ENCODE results near the gene KCP. TPM values are rescaled to one million over a fixed set of nuclear protein-coding genes. Genes with fewer than 3 reads are reported as not detected.
A peak's percentile ranks its signal among the peaks of the same experiment; 100 is the strongest.

The KCP gene
- total RNA-seq: 1 to 10 TPM; 2.1 to 6.1 TPM
- under 1 TPM in 1 of 2 donors, not detected in 1; 0.15 TPM for polyA plus RNA-seq
- long read RNA-seq, donor 1, partial matches to known transcripts: 1 of 4 reads
- long read RNA-seq, donor 1, other reads (novel, unspliced or antisense): 3 of 4 reads
- long read RNA-seq, donor 2, partial matches to known transcripts: 0 of 4 reads
- long read RNA-seq, donor 2, other reads (novel, unspliced or antisense): 4 of 4 reads

DNA sequence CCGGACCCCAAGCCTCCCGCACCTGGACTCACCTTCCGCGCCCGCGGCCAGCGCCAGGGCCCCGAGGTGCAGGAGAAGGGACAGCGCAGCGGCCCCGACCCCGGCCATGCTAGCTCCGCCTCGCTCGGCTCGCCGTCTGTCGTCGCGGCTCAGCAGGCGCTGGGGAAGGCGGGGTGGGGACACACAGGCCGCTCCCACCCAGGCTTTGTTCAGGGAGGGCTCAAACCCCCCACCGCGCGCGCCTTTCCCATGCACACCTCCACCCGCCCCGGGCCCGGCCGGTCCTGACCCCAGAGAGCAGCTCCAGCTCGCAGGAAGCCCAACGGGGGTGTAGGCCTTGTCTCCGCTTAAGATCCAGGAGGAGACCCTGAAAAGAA is at the start of gene KCP:
TSS of gene KCP (minus strand) at position 141 of the 377 bp plus-strand sequence. CDS start at position 108, 33 bp downstream.
- no peaks in the 10 kb centered on the region for H3K4me1 ChIP-seq (ENCODE audit: control insufficient read depth in 1 of 2, insufficient read depth in 2 of 2, low read length in 2 of 2)
- ATAC-seq (ENCODE audit: low FRiP score) (no peak), DNase-seq (peak in 1 of 2 donors; percentile 74)
- no peaks in the 10 kb centered on the region for H3K36me3 ChIP-seq (ENCODE audit: control insufficient read depth in 1 of 2, insufficient read depth in 2 of 2, low read length in 1 of 2)
- H3K27ac ChIP-seq (ENCODE audit: low read depth in 1 of 2, low read length in 2 of 2): no peak within 1 kb of the TSS
- intact Hi-C loops (cut with DNase I): no loop called here
- peak within 1 kb of the TSS in 1 of 2 donors; percentile 23 for H3K4me3 ChIP-seq (ENCODE audit: low read length in 2 of 2)
- 33 to 38% methylated on average over 31 to 34 of the region's 34 CpGs for WGBS, 2 donors
- H3K9me3 ChIP-seq (ENCODE audit: control insufficient read depth, low read length): no peaks in the 10 kb centered on the region
- no peaks in the 10 kb centered on the region for H3K27me3 ChIP-seq (ENCODE audit: control insufficient read depth in 1 of 2, insufficient read depth in 2 of 2, low read length in 1 of 2)

DNA sequence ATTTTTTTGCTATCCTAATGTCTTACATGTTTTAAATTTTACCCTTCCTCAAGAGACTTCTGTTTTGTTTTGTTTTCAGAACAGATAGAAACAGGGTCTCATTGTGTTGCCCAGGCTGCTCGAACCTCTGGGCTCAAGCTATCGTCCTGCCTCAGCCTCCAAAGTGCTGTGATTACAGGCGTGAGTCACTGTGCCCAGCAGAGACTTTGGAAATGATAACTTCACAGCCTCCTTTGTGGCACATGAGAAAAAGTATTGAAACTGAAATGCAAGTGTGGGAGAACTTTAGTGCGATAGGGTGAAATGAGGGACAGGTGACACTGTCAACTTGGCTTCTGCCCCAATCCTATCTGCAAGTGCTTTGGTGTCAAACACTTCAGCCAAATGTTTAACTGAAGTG is 48.8 kb upstream of the KCP start:
- WGBS, 2 donors: 90 to 95% methylated on average over 4 of the region's 4 CpGs
- intact Hi-C loops (cut with DNase I): no loop called here
- Histone ChIP-seq H3K4me3 (ENCODE audit: low read length in 2 of 2) (no peak overlapping the region), H3K27me3 (ENCODE audit: control insufficient read depth in 1 of 2, insufficient read depth in 2 of 2, low read length in 1 of 2) (no peaks in the 10 kb centered on the region), H3K9me3 (ENCODE audit: control insufficient read depth, low read length) (no peaks in the 10 kb centered on the region), H3K36me3 (ENCODE audit: control insufficient read depth in 1 of 2, insufficient read depth in 2 of 2, low read length in 1 of 2) (peaks cover 8% of the 10 kb centered on the region in 2 donors), H3K4me1 (ENCODE audit: control insufficient read depth in 1 of 2, insufficient read depth in 2 of 2, low read length in 2 of 2) (no peaks in the 10 kb centered on the region), H3K27ac (ENCODE audit: low read depth in 1 of 2, low read length in 2 of 2) (no peak overlapping the region)
- ATAC-seq (ENCODE audit: low FRiP score) (no peak), DNase-seq (no peak)

DNA sequence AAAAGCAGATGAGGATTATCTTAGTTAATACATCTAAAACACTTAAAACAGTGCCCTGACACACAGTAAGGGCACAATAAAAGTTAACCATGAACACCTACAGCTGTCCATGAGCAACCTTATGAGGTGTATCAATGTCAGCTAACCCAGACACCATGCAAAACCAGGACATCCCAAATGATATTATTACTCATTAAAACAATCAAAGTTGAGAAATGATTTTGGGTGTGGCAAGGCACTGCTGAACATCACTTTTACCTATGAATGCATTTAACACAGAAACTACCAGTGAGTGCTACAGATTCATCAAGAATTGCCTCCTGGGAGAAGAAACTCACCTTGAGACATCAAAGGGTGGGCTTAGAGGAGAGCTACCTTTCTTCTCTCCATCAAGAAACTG is 45.5 kb upstream of the KCP start:
- Histone ChIP-seq H3K4me1 (ENCODE audit: control insufficient read depth in 1 of 2, insufficient read depth in 2 of 2, low read length in 2 of 2) (no peaks in the 10 kb centered on the region), H3K27ac (ENCODE audit: low read depth in 1 of 2, low read length in 2 of 2) (no peak overlapping the region), H3K9me3 (ENCODE audit: control insufficient read depth, low read length) (no peaks in the 10 kb centered on the region), H3K36me3 (ENCODE audit: control insufficient read depth in 1 of 2, insufficient read depth in 2 of 2, low read length in 1 of 2) (peaks cover 10 to 13% of the 10 kb centered on the region in 2 donors), H3K4me3 (ENCODE audit: low read length in 2 of 2) (no peak overlapping the region), H3K27me3 (ENCODE audit: control insufficient read depth in 1 of 2, insufficient read depth in 2 of 2, low read length in 1 of 2) (no peaks in the 10 kb centered on the region)
- DNase-seq (no peak), ATAC-seq (ENCODE audit: low FRiP score) (no peak)
- intact Hi-C loops (cut with DNase I): no loop called here

DNA sequence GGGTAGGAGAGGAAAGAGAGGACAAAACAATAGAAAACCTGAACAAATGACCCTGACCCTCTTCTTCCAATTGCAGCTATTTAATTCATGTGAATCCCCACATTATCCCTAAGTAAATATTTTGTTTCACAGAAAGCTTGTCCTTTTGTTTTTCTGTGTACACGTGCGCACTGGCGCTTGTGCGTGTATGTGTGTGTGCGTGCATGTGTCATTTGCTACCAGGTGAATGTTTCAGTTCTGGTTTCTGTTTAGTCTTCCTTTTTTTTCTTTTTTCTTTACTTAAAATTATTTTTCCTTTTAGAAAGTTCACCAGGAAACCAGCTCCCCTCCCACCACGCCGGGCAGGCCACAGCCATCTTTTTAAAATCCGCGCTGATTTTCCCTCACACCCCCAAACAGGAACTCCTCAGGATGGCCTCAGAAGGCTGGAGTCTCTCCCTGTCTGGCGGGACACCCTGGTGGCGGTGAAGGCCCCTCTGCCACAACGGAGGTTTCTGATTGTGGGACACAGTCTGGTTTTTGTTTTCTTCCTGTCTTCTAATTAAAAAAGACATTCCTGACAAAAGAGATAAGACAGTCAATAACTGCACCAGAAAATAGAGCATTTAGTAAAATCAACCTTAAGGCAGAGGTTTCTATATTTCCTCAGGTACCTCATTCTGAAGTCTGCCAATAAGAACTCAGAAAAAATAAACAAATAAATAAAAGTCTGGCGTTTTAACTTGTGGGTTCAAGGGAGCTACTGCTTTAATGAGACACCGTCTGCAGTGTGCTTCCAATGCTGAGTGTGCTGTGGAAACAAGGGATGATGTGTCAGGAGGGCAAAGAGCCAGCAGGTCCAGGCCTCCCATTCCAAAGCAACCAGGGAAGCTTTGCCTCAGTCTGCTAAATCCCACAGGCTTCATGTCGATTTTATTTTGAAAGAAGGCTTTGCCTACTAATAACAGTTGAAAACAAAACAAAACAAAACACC is 44.6 kb upstream of the KCP start:
- Histone ChIP-seq H3K4me3 (ENCODE audit: low read length in 2 of 2) (no peak overlapping the region), H3K9me3 (ENCODE audit: control insufficient read depth, low read length) (no peaks in the 10 kb centered on the region), H3K36me3 (ENCODE audit: control insufficient read depth in 1 of 2, insufficient read depth in 2 of 2, low read length in 1 of 2) (peaks cover 10 to 13% of the 10 kb centered on the region in 2 donors), H3K27ac (ENCODE audit: low read depth in 1 of 2, low read length in 2 of 2) (no peak overlapping the region), H3K4me1 (ENCODE audit: control insufficient read depth in 1 of 2, insufficient read depth in 2 of 2, low read length in 2 of 2) (no peaks in the 10 kb centered on the region), H3K27me3 (ENCODE audit: control insufficient read depth in 1 of 2, insufficient read depth in 2 of 2, low read length in 1 of 2) (no peaks in the 10 kb centered on the region)
- DNase-seq: peak in 1 of 2 donors; percentile 51
- WGBS, 2 donors: 68% methylated on average over 15 of the region's 15 CpGs
- intact Hi-C loops (cut with DNase I): no loop called here
- ATAC-seq (ENCODE audit: low FRiP score): no peak

DNA sequence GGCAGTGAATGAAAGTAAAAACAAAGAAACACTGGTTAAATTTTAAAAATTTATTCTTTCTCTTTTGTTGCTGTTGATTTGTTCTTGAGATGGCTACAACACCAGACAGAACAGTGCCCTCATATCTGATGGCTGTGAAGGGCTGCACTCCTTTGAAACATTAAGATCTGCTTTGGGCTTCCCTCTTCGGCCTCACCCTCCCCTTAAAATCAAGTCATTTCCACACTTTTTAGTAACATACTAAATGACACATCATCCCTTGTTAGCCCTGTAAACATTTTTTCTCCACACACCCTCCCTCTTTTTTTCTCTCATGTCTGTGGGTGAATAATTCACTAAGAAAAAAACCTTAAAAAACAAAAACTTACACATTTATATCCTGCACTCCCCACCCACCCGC is 43.6 kb upstream of the KCP start:
- Histone ChIP-seq H3K27ac (ENCODE audit: low read depth in 1 of 2, low read length in 2 of 2) (no peak overlapping the region), H3K4me1 (ENCODE audit: control insufficient read depth in 1 of 2, insufficient read depth in 2 of 2, low read length in 2 of 2) (no peaks in the 10 kb centered on the region), H3K9me3 (ENCODE audit: control insufficient read depth, low read length) (no peaks in the 10 kb centered on the region), H3K4me3 (ENCODE audit: low read length in 2 of 2) (no peak overlapping the region), H3K27me3 (ENCODE audit: control insufficient read depth in 1 of 2, insufficient read depth in 2 of 2, low read length in 1 of 2) (no peaks in the 10 kb centered on the region), H3K36me3 (ENCODE audit: control insufficient read depth in 1 of 2, insufficient read depth in 2 of 2, low read length in 1 of 2) (peaks cover 8 to 13% of the 10 kb centered on the region in 2 donors)
- ATAC-seq (ENCODE audit: low FRiP score): no peak
- 83 to 85% methylated on average over 2 of the region's 2 CpGs for WGBS, 2 donors
- no peak for DNase-seq
- intact Hi-C loops (cut with DNase I): no loop called here

DNA sequence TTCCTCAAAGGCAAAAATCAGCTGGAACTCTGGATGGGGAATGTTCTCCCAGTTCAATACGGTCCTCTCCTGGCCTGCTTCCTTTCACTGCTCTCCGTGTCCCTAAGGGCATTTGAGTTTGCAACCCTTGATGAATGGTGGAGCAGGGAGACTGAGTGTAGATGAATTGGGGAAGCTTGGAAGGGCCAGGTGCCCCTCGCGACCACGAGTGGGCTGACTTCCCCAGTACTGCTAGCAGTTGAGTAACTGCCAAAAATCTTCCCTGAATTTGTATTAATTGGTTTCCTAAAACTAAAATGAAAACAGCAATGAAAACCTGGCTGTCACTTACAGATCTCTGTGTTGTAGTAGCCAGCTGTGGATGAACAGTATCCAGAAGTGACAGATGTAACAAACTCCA is 40.8 kb upstream of the KCP start:
- H3K9me3 ChIP-seq (ENCODE audit: control insufficient read depth, low read length): no peaks in the 10 kb centered on the region
- no peak overlapping the region for H3K27ac ChIP-seq (ENCODE audit: low read depth in 1 of 2, low read length in 2 of 2)
- ATAC-seq (ENCODE audit: low FRiP score) (no peak), DNase-seq (no peak)
- no peaks in the 10 kb centered on the region for H3K27me3 ChIP-seq (ENCODE audit: control insufficient read depth in 1 of 2, insufficient read depth in 2 of 2, low read length in 1 of 2)
- 67 to 73% methylated on average over 5 of the region's 5 CpGs for WGBS, 2 donors
- intact Hi-C loops (cut with DNase I): no loop called here
- H3K36me3 ChIP-seq (ENCODE audit: control insufficient read depth in 1 of 2, insufficient read depth in 2 of 2, low read length in 1 of 2): peaks cover 5 to 7% of the 10 kb centered on the region in 2 donors
- H3K4me1 ChIP-seq (ENCODE audit: control insufficient read depth in 1 of 2, insufficient read depth in 2 of 2, low read length in 2 of 2): no peaks in the 10 kb centered on the region
- no peak overlapping the region for H3K4me3 ChIP-seq (ENCODE audit: low read length in 2 of 2)

DNA sequence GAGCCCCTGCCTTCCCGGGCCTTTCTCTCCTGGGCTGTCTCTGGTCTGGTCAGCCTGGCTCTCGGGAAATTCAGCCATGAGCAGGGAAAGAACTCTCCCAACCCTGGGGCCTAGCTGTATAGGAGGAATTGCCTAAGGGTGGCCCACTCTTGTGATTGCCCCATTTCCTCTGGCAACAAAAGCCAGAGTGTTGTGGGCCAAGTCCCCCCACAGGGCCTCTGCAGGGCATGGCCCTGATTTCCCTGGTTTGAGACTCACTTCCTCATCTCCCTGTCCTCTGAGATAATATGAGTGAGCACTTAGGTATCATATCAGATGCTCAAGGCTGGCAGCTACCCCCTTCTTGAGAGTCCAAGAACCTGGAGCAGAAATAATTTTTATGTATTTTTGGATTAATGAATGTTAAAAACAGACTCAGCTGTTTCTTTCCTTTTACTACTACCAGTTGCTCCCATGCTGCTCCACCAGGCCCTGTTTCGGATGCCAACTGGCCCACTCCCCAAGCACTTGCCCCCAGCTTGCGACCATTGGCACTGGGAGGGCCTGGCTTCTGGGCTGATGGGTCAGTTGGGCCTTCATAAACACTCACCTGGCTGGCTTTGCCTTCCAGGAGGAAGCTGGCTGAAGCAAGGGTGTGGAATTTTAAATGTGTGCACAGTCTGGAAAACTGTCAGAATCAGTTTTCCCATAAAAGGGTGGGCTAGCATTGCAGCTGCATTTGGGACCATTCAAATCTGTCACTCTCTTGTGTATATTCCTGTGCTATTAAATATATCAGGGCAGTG is 38.7 kb upstream of the KCP start:
- Histone ChIP-seq H3K9me3 (ENCODE audit: control insufficient read depth, low read length) (no peaks in the 10 kb centered on the region), H3K27ac (ENCODE audit: low read depth in 1 of 2, low read length in 2 of 2) (no peak overlapping the region), H3K27me3 (ENCODE audit: control insufficient read depth in 1 of 2, insufficient read depth in 2 of 2, low read length in 1 of 2) (no peaks in the 10 kb centered on the region), H3K4me1 (ENCODE audit: control insufficient read depth in 1 of 2, insufficient read depth in 2 of 2, low read length in 2 of 2) (no peaks in the 10 kb centered on the region), H3K4me3 (ENCODE audit: low read length in 2 of 2) (no peak overlapping the region), H3K36me3 (ENCODE audit: control insufficient read depth in 1 of 2, insufficient read depth in 2 of 2, low read length in 1 of 2) (peaks cover 2 to 4% of the 10 kb centered on the region in 2 donors)
- intact Hi-C loops (cut with DNase I): no loop called here
- ATAC-seq (ENCODE audit: low FRiP score) (no peak), DNase-seq (no peak)
- 84 to 85% methylated on average over 4 of the region's 4 CpGs for WGBS, 2 donors

DNA sequence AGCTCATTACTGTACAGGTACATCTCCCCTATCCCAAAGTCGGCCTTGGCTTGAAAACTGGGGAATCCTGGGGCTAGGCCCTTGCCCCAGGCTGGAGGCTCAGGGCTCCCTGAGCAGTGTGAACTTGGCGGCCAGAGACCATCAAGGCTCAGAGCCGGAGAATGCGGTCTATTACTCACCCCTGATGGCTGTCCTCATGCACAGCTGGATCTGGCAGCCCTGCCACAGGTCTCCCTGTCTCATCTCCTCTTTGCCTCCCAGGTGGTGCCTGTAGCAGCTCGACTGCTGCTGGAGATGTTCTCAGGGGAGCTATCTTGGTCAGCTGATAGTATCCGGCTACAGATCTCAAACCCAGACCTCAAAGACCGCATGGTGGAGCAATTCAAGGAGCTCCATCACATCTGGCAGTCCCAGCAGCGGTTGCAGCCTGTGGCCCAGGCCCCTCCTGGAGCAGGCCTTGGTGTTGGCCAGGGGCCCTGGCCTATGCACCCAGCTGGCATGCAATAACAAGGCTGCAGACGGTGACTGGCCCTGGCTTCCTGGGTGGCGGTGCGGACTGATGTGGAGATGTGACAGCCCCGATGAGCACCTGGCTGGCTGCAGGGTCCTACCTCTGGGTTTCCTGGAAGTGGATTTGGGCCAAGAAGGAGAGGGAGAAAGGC is 37.9 kb upstream of the KCP start:
- intact Hi-C loops (cut with DNase I): no loop called here
- H3K27ac ChIP-seq (ENCODE audit: low read depth in 1 of 2, low read length in 2 of 2): no peak overlapping the region
- no peaks in the 10 kb centered on the region for H3K27me3 ChIP-seq (ENCODE audit: control insufficient read depth in 1 of 2, insufficient read depth in 2 of 2, low read length in 1 of 2)
- H3K4me1 ChIP-seq (ENCODE audit: control insufficient read depth in 1 of 2, insufficient read depth in 2 of 2, low read length in 2 of 2): no peaks in the 10 kb centered on the region
- H3K36me3 ChIP-seq (ENCODE audit: control insufficient read depth in 1 of 2, insufficient read depth in 2 of 2, low read length in 1 of 2): no peaks in the 10 kb centered on the region
- no peak for ATAC-seq (ENCODE audit: low FRiP score)
- no peak overlapping the region for H3K4me3 ChIP-seq (ENCODE audit: low read length in 2 of 2)
- no peaks in the 10 kb centered on the region for H3K9me3 ChIP-seq (ENCODE audit: control insufficient read depth, low read length)
- DNase-seq: no peak
- WGBS, 2 donors: 59 to 62% methylated on average over 12 of the region's 12 CpGs

Measured in aorta (tissue), 5 donors.